ENCODE measurements around the gene SMG6. TPM values are rescaled to one million over a fixed set of nuclear protein-coding genes. Genes with fewer than 3 reads are reported as not detected.

Gene SMG6
- total RNA-seq (42.2 and 43.0 TPM in 2 replicates), polyA plus RNA-seq (39.1 and 40.1 TPM in 2 replicates), polyA minus RNA-seq (72.0 and 79.0 TPM in 2 replicates), Bru-seq, nascent RNA (percentile 80 among the genes with signal in this experiment), BruChase-seq, experiment 1, labeled RNA remaining after a 6-hour chase (percentile 82 among the genes with signal in this experiment), BruChase-seq, experiment 2, labeled RNA remaining after a 2-hour chase (percentile 80 among the genes with signal in this experiment)
- 27.4 and 28.6 TPM in 2 replicates for polyA plus RNA-seq (2011; cell fraction: cytosol; rRNA removed)
- polyA plus RNA-seq (2011; cell fraction: nucleus; rRNA removed), result 36.6 and 53.1 TPM in 2 replicates
- polyA plus RNA-seq (2012), result 31.8 and 35.6 TPM in 2 replicates
- polyA minus RNA-seq (2011; cell fraction: cytosol; rRNA and poly(A)+ RNA removed), result 6.5 TPM
- 43.8 and 68.7 TPM in 2 replicates for polyA minus RNA-seq (2011; cell fraction: nucleus; rRNA and poly(A)+ RNA removed)
- long read RNA-seq, transcript SMG6-215 (1 exons, 2,419 nt), result major isoform, 40 of 59 reads
- long read RNA-seq, partial matches to known transcripts, result 11 of 59 reads
- long read RNA-seq, other reads (novel, unspliced or antisense), result 8 of 59 reads

DNA sequence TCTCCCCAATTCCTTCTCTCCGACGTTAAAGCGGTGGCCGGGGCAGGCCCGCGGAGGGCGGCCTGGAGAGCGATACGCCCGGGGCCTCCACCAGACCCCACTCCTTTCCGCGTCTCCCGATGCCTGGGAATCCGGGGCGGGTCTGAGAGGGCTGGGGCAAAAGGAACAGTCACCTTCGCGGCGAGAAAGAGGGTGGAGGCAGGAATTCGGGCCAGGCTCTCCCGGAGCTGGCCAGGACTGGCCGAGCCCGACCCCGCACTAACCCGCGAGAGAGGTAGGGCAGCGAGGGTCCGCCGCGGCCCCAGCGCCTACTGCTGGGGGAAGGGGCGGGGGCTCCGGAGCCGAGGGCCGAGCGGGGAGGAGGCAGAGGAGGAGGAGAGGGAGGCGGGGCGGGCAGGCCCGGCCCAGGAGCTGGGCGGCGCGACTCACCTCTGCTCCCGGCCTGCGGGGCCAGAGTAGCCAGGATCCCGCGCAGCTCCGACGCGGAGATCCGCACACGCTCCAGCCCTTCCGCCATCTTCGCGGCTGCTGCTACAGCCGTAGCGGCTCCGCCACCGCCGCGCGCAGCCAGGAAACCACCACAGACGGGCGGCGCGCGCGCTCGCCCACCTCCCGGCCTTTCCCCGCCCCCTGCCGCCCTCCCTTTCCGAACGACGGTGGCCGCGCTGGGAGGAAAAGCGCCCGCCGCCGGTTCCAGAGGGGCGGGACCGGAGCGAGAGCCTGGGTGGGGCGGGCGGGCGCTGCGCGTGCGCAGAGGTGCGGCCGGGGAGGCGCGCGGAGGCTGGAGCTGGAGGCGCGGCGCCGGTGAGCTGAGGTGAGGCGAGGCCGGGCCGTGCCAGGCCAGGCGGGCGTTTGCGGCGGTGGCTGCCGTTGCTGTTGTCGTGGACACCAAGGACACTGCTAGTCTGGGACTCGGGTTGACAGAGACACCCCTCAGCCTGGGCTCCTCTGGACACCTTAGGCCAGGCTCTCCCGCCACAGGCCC, at the start of gene SMG6, which contains the start of gene SRR:
Gene SMG6 (minus strand): TSS at position 582 of the 985 bp plus-strand sequence. CDS start 65 bp downstream, at position 517.
Gene SRR (plus strand): TSS at position 747 of the 985 bp plus-strand sequence. CDS start 11,611 bp downstream, outside the sequence.
- ChIA-PET POLR2A (interaction anchor here (0.6 to 1.1 kb wide), 4 partner anchors 8 to 266 kb away, joined by 3 read pairs; no protein-coding TSS in a partner anchor), CTCF (interaction anchor here (0.5 to 1.6 kb wide), 4 partner anchors 12 to 113 kb away, joined by 3 to 7 read pairs (median 4); no protein-coding TSS in a partner anchor)
- peak within 1 kb of the TSS; percentile 99 for H3K4me2 ChIP-seq (ENCODE audit: insufficient read depth, low read length)
- no peaks in the 10 kb centered on the region for H4K20me1 ChIP-seq (replicated peaks; ENCODE audit: control insufficient read depth, extremely low read depth, insufficient read depth, low read length)
- H3K27ac ChIP-seq (ENCODE audit: insufficient read depth, low read depth, low read length), result peak within 1 kb of the TSS; percentile 69
- peaks cover 26% of the 10 kb centered on the region for H3K79me2 ChIP-seq (ENCODE audit: control insufficient read depth, insufficient read depth, low read length)
- H3K9ac ChIP-seq (replicated peaks; ENCODE audit: extremely low read depth, insufficient read depth, low read length), result peak within 1 kb of the TSS; percentile 95
- no peaks in the 10 kb centered on the region for H3K9me1 ChIP-seq (replicated peaks; ENCODE audit: control insufficient read depth, extremely low read depth, insufficient read depth, low read length)
- peaks cover 7% of the 10 kb centered on the region for H3K4me1 ChIP-seq (ENCODE audit: control insufficient read depth, extremely low read depth, insufficient read depth, low read length)
- peak; percentile 85 for TF ChIP-seq POLR2AphosphoS5 (IDR thresholded peaks at IDR 0.05; ENCODE audit: insufficient read depth, low read depth, low read length)
- no peak for TF ChIP-seq MAX (IDR thresholded peaks at IDR 0.05; ENCODE audit: insufficient read depth, insufficient read length)
- peak; percentile 83 for TF ChIP-seq POLR2A (IDR thresholded peaks at IDR 0.05; ENCODE audit: low read depth, low read length)
- DNase-seq (ENCODE audit: low read depth, low spot score), result peak; percentile 88
- intact Hi-C loops (cut with micrococcal nuclease), result loop anchor here (1.0 to 2.0 kb wide), 2 partner anchors 33 to 49 kb away; partner anchors contain the start of gene TSR1
- peak; percentile 84 for FAIRE-seq
- no TSS peak for BruUV-seq (replicated peaks)
- peak within 1 kb of the TSS; percentile 85 for H2AFZ ChIP-seq (ENCODE audit: low read depth, low read length)
- H3K9me3 ChIP-seq (replicated peaks; ENCODE audit: control insufficient read depth, insufficient read depth, low read length), result no peaks in the 10 kb centered on the region
- no peaks in the 10 kb centered on the region for H3K27me3 ChIP-seq (ENCODE audit: control insufficient read depth in 2 of 2, insufficient read depth in 2 of 2, low read length in 2 of 2)
- peaks cover 0 to 10% of the 10 kb centered on the region in 2 experiments for H3K36me3 ChIP-seq (ENCODE audit: control insufficient read depth in 2 of 2, extremely low read depth in 1 of 2, insufficient read depth in 2 of 2, low read length in 2 of 2)
- dilution Hi-C loops (cut with MboI; ENCODE audit: extremely low pct_ligation_motif_present, low sequenced_read_pairs), result no loop called here
- H3K4me3 ChIP-seq (replicated peaks in 1 of 3; ENCODE audit: insufficient read depth in 1 of 3, low read depth in 1 of 3, low read length in 3 of 3), result peak within 1 kb of the TSS; percentile 70 to 99 (median 98)
